ENCODE data around the gene FXN.

The FXN gene

GRCh38 chr9:69062195-69062594, 26.6 kb downstream of the FXN start:
- Histone ChIP-seq H3K36me3 (ENCODE audit: control insufficient read depth in 1 of 2, insufficient read depth in 2 of 2, low read length in 2 of 2) (peaks cover under 1 to 31% of the 10 kb centered on the region in 2 donors), H3K4me3 (ENCODE audit: low read depth in 1 of 2, low read length in 2 of 2) (no peak overlapping the region), H3K9ac (ENCODE audit: low read depth in 1 of 2, low read length in 2 of 2) (no peak overlapping the region), H3K9me3 (ENCODE audit: control insufficient read depth in 1 of 2, low read length in 2 of 2) (no peaks in the 10 kb centered on the region), H3K4me1 (ENCODE audit: control insufficient read depth in 1 of 2, insufficient read depth in 2 of 2, low read length in 2 of 2) (no peaks in the 10 kb centered on the region), H3K27me3 (ENCODE audit: control insufficient read depth in 1 of 2, insufficient read depth in 2 of 2, low read length in 2 of 2) (no peaks in the 10 kb centered on the region), H3K27ac (ENCODE audit: low read depth, low read length) (no peak overlapping the region)

GRCh38 chr9:69063839-69064238, 28.3 kb downstream of the FXN start:
- Histone ChIP-seq H3K27ac (ENCODE audit: low read depth, low read length) (no peak overlapping the region), H3K27me3 (ENCODE audit: control insufficient read depth in 1 of 2, insufficient read depth in 2 of 2, low read length in 2 of 2) (no peaks in the 10 kb centered on the region), H3K36me3 (ENCODE audit: control insufficient read depth in 1 of 2, insufficient read depth in 2 of 2, low read length in 2 of 2) (peaks cover 11 to 37% of the 10 kb centered on the region in 2 donors), H3K9me3 (ENCODE audit: control insufficient read depth in 1 of 2, low read length in 2 of 2) (no peaks in the 10 kb centered on the region), H3K4me3 (ENCODE audit: low read depth in 1 of 2, low read length in 2 of 2) (no peak overlapping the region), H3K4me1 (ENCODE audit: control insufficient read depth in 1 of 2, insufficient read depth in 2 of 2, low read length in 2 of 2) (no peaks in the 10 kb centered on the region), H3K9ac (ENCODE audit: low read depth in 1 of 2, low read length in 2 of 2) (no peak overlapping the region)

- no peaks in the 10 kb centered on the region for H3K4me1 ChIP-seq (ENCODE audit: control insufficient read depth in 1 of 2, insufficient read depth in 2 of 2, low read length in 2 of 2)
- no peak overlapping the region for H3K27ac ChIP-seq (ENCODE audit: low read depth, low read length)
- H3K36me3 ChIP-seq (ENCODE audit: control insufficient read depth in 1 of 2, insufficient read depth in 2 of 2, low read length in 2 of 2): peaks cover 12 to 34% of the 10 kb centered on the region in 2 donors
- no peak overlapping the region for H3K9ac ChIP-seq (ENCODE audit: low read depth in 1 of 2, low read length in 2 of 2)
- H3K27me3 ChIP-seq (ENCODE audit: control insufficient read depth in 1 of 2, insufficient read depth in 2 of 2, low read length in 2 of 2): no peaks in the 10 kb centered on the region
- H3K4me3 ChIP-seq (ENCODE audit: low read depth in 1 of 2, low read length in 2 of 2): no peak overlapping the region
- H3K9me3 ChIP-seq (ENCODE audit: control insufficient read depth in 1 of 2, low read length in 2 of 2): no peaks in the 10 kb centered on the region
These were observed 30.1 kb downstream of the FXN start for GRCh38 chr9:69065660-69066059.

GRCh38 chr9:69066955-69067354, 31.4 kb downstream of the FXN start:
- H3K27me3 ChIP-seq (ENCODE audit: control insufficient read depth in 1 of 2, insufficient read depth in 2 of 2, low read length in 2 of 2): no peaks in the 10 kb centered on the region
- H3K9me3 ChIP-seq (ENCODE audit: control insufficient read depth in 1 of 2, low read length in 2 of 2): no peaks in the 10 kb centered on the region
- no peak overlapping the region for H3K27ac ChIP-seq (ENCODE audit: low read depth, low read length)
- H3K9ac ChIP-seq (ENCODE audit: low read depth in 1 of 2, low read length in 2 of 2): no peak overlapping the region
- H3K36me3 ChIP-seq (ENCODE audit: control insufficient read depth in 1 of 2, insufficient read depth in 2 of 2, low read length in 2 of 2): peaks cover 12 to 34% of the 10 kb centered on the region in 2 donors
- no peak overlapping the region for H3K4me3 ChIP-seq (ENCODE audit: low read depth in 1 of 2, low read length in 2 of 2)
- no peaks in the 10 kb centered on the region for H3K4me1 ChIP-seq (ENCODE audit: control insufficient read depth in 1 of 2, insufficient read depth in 2 of 2, low read length in 2 of 2)

GRCh38 chr9:69070201-69070600, 34.6 kb downstream of the FXN start:
- Histone ChIP-seq H3K9me3 (ENCODE audit: control insufficient read depth in 1 of 2, low read length in 2 of 2) (no peaks in the 10 kb centered on the region), H3K36me3 (ENCODE audit: control insufficient read depth in 1 of 2, insufficient read depth in 2 of 2, low read length in 2 of 2) (peaks cover 12 to 37% of the 10 kb centered on the region in 2 donors), H3K27ac (ENCODE audit: low read depth, low read length) (no peak overlapping the region), H3K9ac (ENCODE audit: low read depth in 1 of 2, low read length in 2 of 2) (no peak overlapping the region), H3K4me1 (ENCODE audit: control insufficient read depth in 1 of 2, insufficient read depth in 2 of 2, low read length in 2 of 2) (no peaks in the 10 kb centered on the region), H3K4me3 (ENCODE audit: low read depth in 1 of 2, low read length in 2 of 2) (no peak overlapping the region), H3K27me3 (ENCODE audit: control insufficient read depth in 1 of 2, insufficient read depth in 2 of 2, low read length in 2 of 2) (no peaks in the 10 kb centered on the region)

GRCh38 chr9:69071059-69071458, 35.5 kb downstream of the FXN start:
- Histone ChIP-seq H3K27me3 (ENCODE audit: control insufficient read depth in 1 of 2, insufficient read depth in 2 of 2, low read length in 2 of 2) (no peaks in the 10 kb centered on the region), H3K36me3 (ENCODE audit: control insufficient read depth in 1 of 2, insufficient read depth in 2 of 2, low read length in 2 of 2) (peaks cover 12 to 31% of the 10 kb centered on the region in 2 donors), H3K9ac (ENCODE audit: low read depth in 1 of 2, low read length in 2 of 2) (no peak overlapping the region), H3K27ac (ENCODE audit: low read depth, low read length) (no peak overlapping the region), H3K4me1 (ENCODE audit: control insufficient read depth in 1 of 2, insufficient read depth in 2 of 2, low read length in 2 of 2) (no peaks in the 10 kb centered on the region), H3K4me3 (ENCODE audit: low read depth in 1 of 2, low read length in 2 of 2) (no peak overlapping the region), H3K9me3 (ENCODE audit: control insufficient read depth in 1 of 2, low read length in 2 of 2) (no peaks in the 10 kb centered on the region)

- no peaks in the 10 kb centered on the region for H3K9me3 ChIP-seq (ENCODE audit: control insufficient read depth in 1 of 2, low read length in 2 of 2)
- no peak overlapping the region for H3K27ac ChIP-seq (ENCODE audit: low read depth, low read length)
- H3K4me1 ChIP-seq (ENCODE audit: control insufficient read depth in 1 of 2, insufficient read depth in 2 of 2, low read length in 2 of 2): peaks cover 0 to under 1% of the 10 kb centered on the region in 2 donors
- H3K36me3 ChIP-seq (ENCODE audit: control insufficient read depth in 1 of 2, insufficient read depth in 2 of 2, low read length in 2 of 2): peaks cover 6 to 18% of the 10 kb centered on the region in 2 donors
- H3K27me3 ChIP-seq (ENCODE audit: control insufficient read depth in 1 of 2, insufficient read depth in 2 of 2, low read length in 2 of 2): no peaks in the 10 kb centered on the region
- H3K4me3 ChIP-seq (ENCODE audit: low read depth in 1 of 2, low read length in 2 of 2): no peak overlapping the region
- no peak overlapping the region for H3K9ac ChIP-seq (ENCODE audit: low read depth in 1 of 2, low read length in 2 of 2)
These were observed 37.6 kb downstream of the FXN start for GRCh38 chr9:69073103-69073502.

GRCh38 chr9:69074801-69075200, 39.2 kb downstream of the FXN start:
- no peaks in the 10 kb centered on the region for H3K27me3 ChIP-seq (ENCODE audit: control insufficient read depth in 1 of 2, insufficient read depth in 2 of 2, low read length in 2 of 2)
- peaks cover 0 to 3% of the 10 kb centered on the region in 2 donors for H3K4me1 ChIP-seq (ENCODE audit: control insufficient read depth in 1 of 2, insufficient read depth in 2 of 2, low read length in 2 of 2)
- no peak overlapping the region for H3K27ac ChIP-seq (ENCODE audit: low read depth, low read length)
- no peak overlapping the region for H3K9ac ChIP-seq (ENCODE audit: low read depth in 1 of 2, low read length in 2 of 2)
- peaks cover 0 to 7% of the 10 kb centered on the region in 2 donors for H3K36me3 ChIP-seq (ENCODE audit: control insufficient read depth in 1 of 2, insufficient read depth in 2 of 2, low read length in 2 of 2)
- no peaks in the 10 kb centered on the region for H3K9me3 ChIP-seq (ENCODE audit: control insufficient read depth in 1 of 2, low read length in 2 of 2)
- H3K4me3 ChIP-seq (ENCODE audit: low read depth in 1 of 2, low read length in 2 of 2): no peak overlapping the region

- no peak overlapping the region for H3K27ac ChIP-seq (ENCODE audit: low read depth, low read length)
- H3K27me3 ChIP-seq (ENCODE audit: control insufficient read depth in 1 of 2, insufficient read depth in 2 of 2, low read length in 2 of 2): no peaks in the 10 kb centered on the region
- peaks cover 0 to 3% of the 10 kb centered on the region in 2 donors for H3K36me3 ChIP-seq (ENCODE audit: control insufficient read depth in 1 of 2, insufficient read depth in 2 of 2, low read length in 2 of 2)
- no peaks in the 10 kb centered on the region for H3K9me3 ChIP-seq (ENCODE audit: control insufficient read depth in 1 of 2, low read length in 2 of 2)
- H3K4me3 ChIP-seq (ENCODE audit: low read depth in 1 of 2, low read length in 2 of 2): no peak overlapping the region
- no peak overlapping the region for H3K9ac ChIP-seq (ENCODE audit: low read depth in 1 of 2, low read length in 2 of 2)
- H3K4me1 ChIP-seq (ENCODE audit: control insufficient read depth in 1 of 2, insufficient read depth in 2 of 2, low read length in 2 of 2): peaks cover 0 to 3% of the 10 kb centered on the region in 2 donors
These were observed 41.0 kb downstream of the FXN start for GRCh38 chr9:69076550-69076949.

- Histone ChIP-seq H3K27ac (ENCODE audit: low read depth, low read length) (no peak overlapping the region), H3K4me3 (ENCODE audit: low read depth in 1 of 2, low read length in 2 of 2) (no peak overlapping the region), H3K36me3 (ENCODE audit: control insufficient read depth in 1 of 2, insufficient read depth in 2 of 2, low read length in 2 of 2) (peaks cover 0 to 3% of the 10 kb centered on the region in 2 donors), H3K9me3 (ENCODE audit: control insufficient read depth in 1 of 2, low read length in 2 of 2) (no peaks in the 10 kb centered on the region), H3K27me3 (ENCODE audit: control insufficient read depth in 1 of 2, insufficient read depth in 2 of 2, low read length in 2 of 2) (no peaks in the 10 kb centered on the region), H3K4me1 (ENCODE audit: control insufficient read depth in 1 of 2, insufficient read depth in 2 of 2, low read length in 2 of 2) (peaks cover 0 to 3% of the 10 kb centered on the region in 2 donors), H3K9ac (ENCODE audit: low read depth in 1 of 2, low read length in 2 of 2) (no peak overlapping the region)
These were observed 42.5 kb downstream of the FXN start for GRCh38 chr9:69078069-69078468.

- Histone ChIP-seq H3K9ac (ENCODE audit: low read depth in 1 of 2, low read length in 2 of 2) (no peak overlapping the region), H3K27ac (ENCODE audit: low read depth, low read length) (no peak overlapping the region), H3K4me3 (ENCODE audit: low read depth in 1 of 2, low read length in 2 of 2) (no peak overlapping the region), H3K36me3 (ENCODE audit: control insufficient read depth in 1 of 2, insufficient read depth in 2 of 2, low read length in 2 of 2) (no peaks in the 10 kb centered on the region), H3K27me3 (ENCODE audit: control insufficient read depth in 1 of 2, insufficient read depth in 2 of 2, low read length in 2 of 2) (no peaks in the 10 kb centered on the region), H3K4me1 (ENCODE audit: control insufficient read depth in 1 of 2, insufficient read depth in 2 of 2, low read length in 2 of 2) (peaks cover 0 to 3% of the 10 kb centered on the region in 2 donors), H3K9me3 (ENCODE audit: control insufficient read depth in 1 of 2, low read length in 2 of 2) (no peaks in the 10 kb centered on the region)
These were observed 43.0 kb downstream of the FXN start for GRCh38 chr9:69078581-69078980.

Data from duodenal mucosa (tissue), 2 donors.